Natural killer cell (primary cell): ENCODE measurements around the gene ATP9A. TPM values are rescaled to one million over a fixed set of nuclear protein-coding genes. Genes with fewer than 3 reads are reported as not detected.
"Not testable (repeated sequence)": the region's sequence is repeated elsewhere in the genome, so short reads cannot be mapped to it uniquely, and the experiment has no call there.

ENCODE experiments used
- ATAC-seq, 3 donors: fragments of 150-1000 bp in 2 of 3; fragments of 200-7000 bp in 1 of 3; cut with Tn5 transposase; 1 replicate in 1 of 3; 2 replicates in 2 of 3; pipeline ENCODE4 v1.10.0; 2021; ENCODE audit warnings: mild to moderate bottlenecking in 2 of 3, moderate library complexity in 2 of 3
- DNase-seq, 2 donors: peaks; one replicate each; pipeline versions ENCODE4 v3.0.0 to v3.0.0-alpha.2; 2013 to 2021; ENCODE audit warnings: mixed read lengths in 1 of 2
- H3K27ac ChIP-seq: one replicate; pipeline ENCODE4 v1.5.1; 2013; ENCODE audit warnings: mild to moderate bottlenecking, low read length
- H3K27me3 ChIP-seq: one replicate; pipeline ENCODE4 v1.6.1; 2013; ENCODE audit warnings: low read length; ENCODE audit not compliant: control insufficient read depth, insufficient read depth
- H3K36me3 ChIP-seq: one replicate; pipeline ENCODE4 v1.6.1; 2013; ENCODE audit warnings: low read length; ENCODE audit not compliant: control insufficient read depth, insufficient read depth
- H3K4me1 ChIP-seq: one replicate; pipeline ENCODE4 v1.6.1; 2013; ENCODE audit warnings: low read length; ENCODE audit not compliant: control insufficient read depth, insufficient read depth
- H3K4me3 ChIP-seq: one replicate; pipeline ENCODE4 v1.5.1; 2013; ENCODE audit warnings: low read length
- H3K9me3 ChIP-seq: one replicate; pipeline ENCODE4 v1.6.1; 2013; ENCODE audit warnings: low read length; ENCODE audit not compliant: control insufficient read depth, insufficient read depth
- H3K27ac Mint-ChIP-seq, 2 donors: one replicate each; pipeline ENCODE4 v1.8.0; 2022; ENCODE audit warnings: mild to moderate bottlenecking in 2 of 2, mixed read lengths in 2 of 2, moderate library complexity in 1 of 2
- H3K27me3 Mint-ChIP-seq, 2 donors: one replicate each; pipeline ENCODE4 v1.8.0; 2022; ENCODE audit warnings: low read depth in 2 of 2, mixed read lengths in 2 of 2
- H3K36me3 Mint-ChIP-seq: one replicate; pipeline ENCODE4 v1.8.0; 2022; ENCODE audit warnings: mixed read lengths
- H3K4me1 Mint-ChIP-seq, 2 donors: one replicate each; pipeline ENCODE4 v1.8.0; 2022; ENCODE audit warnings: mixed read lengths in 2 of 2
- H3K4me3 Mint-ChIP-seq: one replicate; pipeline ENCODE4 v1.8.0; 2022; ENCODE audit warnings: mild to moderate bottlenecking, moderate library complexity, mixed read lengths
- H3K9me3 Mint-ChIP-seq, 2 donors: one replicate each; pipeline ENCODE4 v1.8.0; 2022; ENCODE audit warnings: mixed read lengths in 2 of 2
- CTCF ChIP-seq: fragments of 200-600 bp; IDR thresholded peaks from one replicate; pipeline ENCODE4 v1.8.0; 2022; ENCODE audit warnings: antibody characterized with exemption
- WGBS: methylation state at CpG from one replicate; pipeline ENCODE4 v1.1.7; 2013; ENCODE audit warnings: missing lambda C conversion rate; ENCODE audit not compliant: insufficient coverage; 5-methylcytosine and 5-hydroxymethylcytosine counted together
- intact Hi-C: fragments of 100-400 bp; cut with micrococcal nuclease; formaldehyde crosslinking; loops from one replicate; pipeline ENCODE4 v1.14.2; 2022
- total RNA-seq, 4 donors: library from RNA; stranded (reverse); fragments of 120-200 nt in 1 of 4; gene quantifications; one replicate each; pipeline versions ENCODE4 v1.2.3 to v1.2.4, GENCODE V29; 2013 to 2022

Gene ATP9A
- total RNA-seq, 3 donors from 2014 or later (not counting 1 experiment from before 2014, with no cell fraction given), result 1.4 to 46.8 (median 1.9) TPM

DNA sequence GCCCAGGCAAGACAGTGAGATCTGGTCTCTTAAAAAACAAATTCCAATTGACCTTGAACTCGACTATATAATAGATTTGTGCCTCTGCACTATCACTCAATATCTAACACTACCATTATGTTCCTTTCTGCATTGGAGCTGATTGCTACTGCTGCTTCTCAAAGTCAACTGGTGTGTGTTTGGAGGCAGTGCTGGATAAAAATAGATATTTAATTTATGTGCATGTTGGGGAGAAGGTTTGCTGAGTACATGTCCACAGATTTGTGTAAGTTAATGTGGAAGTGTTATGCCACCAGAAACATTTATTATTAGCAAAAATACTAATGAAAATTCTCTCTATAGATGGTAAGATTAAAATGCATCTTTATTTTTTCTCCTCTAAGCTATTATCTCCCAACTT lies 39.5 kb downstream of the ATP9A start:
- no peaks in the 10 kb centered on the region for H3K9me3 Mint-ChIP-seq
- H3K27me3 Mint-ChIP-seq, result no peaks in the 10 kb centered on the region
- intact Hi-C loops, result no loop called here
- Histone ChIP-seq H3K27ac (no peak overlapping the region), H3K4me1 (peaks cover 4% of the 10 kb centered on the region), H3K36me3 (no peaks in the 10 kb centered on the region), H3K27me3 (no peaks in the 10 kb centered on the region), H3K4me3 (no peak overlapping the region), H3K9me3 (no peaks in the 10 kb centered on the region)
- no peak for TF ChIP-seq CTCF
- DNase-seq (no peak), ATAC-seq (no peak)
- WGBS, result 100% methylated on average over 1 of the region's 1 CpG
- H3K4me3 Mint-ChIP-seq, result no peak overlapping the region
- H3K36me3 Mint-ChIP-seq, result no peaks in the 10 kb centered on the region
- no peak overlapping the region for H3K27ac Mint-ChIP-seq
- H3K4me1 Mint-ChIP-seq, result peaks cover 4 to 8% of the 10 kb centered on the region in 2 donors

DNA sequence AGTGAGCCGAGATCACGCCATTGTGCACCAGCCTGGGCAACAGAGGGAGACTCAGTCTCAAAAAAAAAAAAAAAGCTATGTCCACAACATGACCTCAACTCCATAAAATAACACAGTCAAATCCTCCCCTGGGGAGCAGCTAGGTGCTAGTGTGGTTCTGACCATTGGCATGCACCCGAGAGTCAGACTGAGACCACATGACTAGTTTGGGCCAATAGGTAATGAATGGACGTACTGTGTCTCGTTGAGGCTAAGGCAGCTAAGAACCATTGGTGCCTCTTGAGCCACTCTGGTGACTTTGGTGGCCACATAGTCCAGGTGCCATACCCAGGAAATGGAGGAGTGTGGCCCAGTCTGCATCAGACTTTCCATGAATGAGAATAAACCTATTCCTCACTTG lies 40.3 kb downstream of the ATP9A start:
- no peaks in the 10 kb centered on the region for H3K27me3 ChIP-seq
- intact Hi-C loops, result no loop called here
- H3K4me3 ChIP-seq, result no peak overlapping the region
- no peak overlapping the region for H3K27ac ChIP-seq
- ATAC-seq (no peak), DNase-seq (no peak)
- H3K4me1 ChIP-seq, result peaks cover 4% of the 10 kb centered on the region
- TF ChIP-seq CTCF, result no peak
- Mint-ChIP-seq H3K27me3 (no peaks in the 10 kb centered on the region), H3K4me3 (no peak overlapping the region), H3K4me1 (peaks cover 4 to 8% of the 10 kb centered on the region in 2 donors), H3K27ac (no peak overlapping the region), H3K36me3 (no peaks in the 10 kb centered on the region), H3K9me3 (no peaks in the 10 kb centered on the region)
- 92% methylated on average over 5 of the region's 5 CpGs for WGBS
- no peaks in the 10 kb centered on the region for H3K36me3 ChIP-seq
- no peaks in the 10 kb centered on the region for H3K9me3 ChIP-seq

GRCh38 chr20:51725584-51726176 lies 42.5 kb downstream of the ATP9A start:
- DNase-seq, result no peak
- ATAC-seq, result no peak
- Histone ChIP-seq H3K9me3 (no peaks in the 10 kb centered on the region), H3K27me3 (no peaks in the 10 kb centered on the region), H3K4me3 (no peak overlapping the region), H3K4me1 (no peaks in the 10 kb centered on the region), H3K36me3 (no peaks in the 10 kb centered on the region), H3K27ac (no peak overlapping the region)
- H3K4me3 Mint-ChIP-seq, result no peak overlapping the region
- H3K4me1 Mint-ChIP-seq, result no peaks in the 10 kb centered on the region
- 93% methylated on average over 12 of the region's 13 CpGs for WGBS
- H3K27me3 Mint-ChIP-seq, result no peaks in the 10 kb centered on the region
- H3K9me3 Mint-ChIP-seq, result no peaks in the 10 kb centered on the region
- no peak for TF ChIP-seq CTCF
- no peak overlapping the region for H3K27ac Mint-ChIP-seq
- intact Hi-C loops, result no loop called here
- no peaks in the 10 kb centered on the region for H3K36me3 Mint-ChIP-seq

DNA sequence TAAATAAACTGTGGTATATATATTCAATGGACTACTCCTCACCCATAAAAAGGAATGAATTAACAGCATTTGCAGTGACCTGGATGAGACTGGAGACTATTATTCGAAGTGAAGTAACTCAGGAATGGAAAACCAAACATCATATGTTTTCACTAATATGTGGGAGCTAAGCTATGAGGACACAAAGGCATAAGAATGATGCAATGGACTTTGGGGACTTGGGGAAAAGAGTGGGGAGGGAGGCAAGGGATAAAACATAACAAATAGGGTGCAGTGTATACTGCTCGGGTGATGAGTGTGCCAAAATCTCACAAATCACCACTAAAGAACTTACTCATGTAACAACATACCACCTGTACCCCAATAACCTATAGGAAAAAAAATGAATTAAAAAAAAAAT lies 45.2 kb downstream of the ATP9A start:
- H3K27ac Mint-ChIP-seq, intact Hi-C loops, H3K27me3 ChIP-seq, H3K36me3 ChIP-seq, H3K4me1 ChIP-seq, H3K27ac ChIP-seq, DNase-seq, H3K4me1 Mint-ChIP-seq, ATAC-seq, H3K4me3 ChIP-seq, H3K36me3 Mint-ChIP-seq, H3K27me3 Mint-ChIP-seq, H3K4me3 Mint-ChIP-seq, H3K9me3 Mint-ChIP-seq, H3K9me3 ChIP-seq: not testable (repeated sequence)
- WGBS, result 100% methylated on average over 1 of the region's 2 CpGs

DNA sequence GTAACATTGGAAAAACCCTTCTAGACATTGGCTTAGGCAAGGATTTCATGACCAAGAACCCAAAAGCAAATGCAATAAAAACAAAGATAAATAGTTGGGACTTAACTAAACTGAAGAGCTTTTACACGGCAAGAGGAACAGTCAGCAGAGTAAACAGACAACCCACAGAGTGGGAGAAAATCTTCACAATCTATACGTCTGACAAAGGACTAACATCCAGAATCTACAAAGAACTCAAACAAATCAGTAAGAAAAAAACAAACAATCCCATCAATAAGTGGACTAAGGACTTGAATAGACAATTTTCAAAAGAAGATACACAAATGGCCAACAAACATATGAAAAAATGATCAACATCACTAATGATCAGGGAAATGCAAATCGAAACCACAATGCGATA lies 45.9 kb downstream of the ATP9A start:
- intact Hi-C loops, H3K9me3 ChIP-seq, ATAC-seq, H3K27me3 ChIP-seq, H3K4me3 ChIP-seq, H3K36me3 ChIP-seq, H3K9me3 Mint-ChIP-seq, H3K4me1 Mint-ChIP-seq, DNase-seq, H3K27ac ChIP-seq, H3K4me3 Mint-ChIP-seq, H3K27ac Mint-ChIP-seq, H3K36me3 Mint-ChIP-seq, H3K27me3 Mint-ChIP-seq, H3K4me1 ChIP-seq: not testable (repeated sequence)
- WGBS, result 83% methylated on average over 2 of the region's 4 CpGs
